Fibroblast of peridontal ligament (primary cell): Measurements from ENCODE around the gene DPH5.

Experiments used
- DNase-seq: peaks from one replicate; pipeline ENCODE4 v3.0.0-alpha.2; 2010; ENCODE audit errors: extremely low read depth

Gene DPH5

GRCh38 chr1:100942304-100943046 lies 83.1 kb downstream of the DPH5 start:
- DNase-seq, result no peak

DNA sequence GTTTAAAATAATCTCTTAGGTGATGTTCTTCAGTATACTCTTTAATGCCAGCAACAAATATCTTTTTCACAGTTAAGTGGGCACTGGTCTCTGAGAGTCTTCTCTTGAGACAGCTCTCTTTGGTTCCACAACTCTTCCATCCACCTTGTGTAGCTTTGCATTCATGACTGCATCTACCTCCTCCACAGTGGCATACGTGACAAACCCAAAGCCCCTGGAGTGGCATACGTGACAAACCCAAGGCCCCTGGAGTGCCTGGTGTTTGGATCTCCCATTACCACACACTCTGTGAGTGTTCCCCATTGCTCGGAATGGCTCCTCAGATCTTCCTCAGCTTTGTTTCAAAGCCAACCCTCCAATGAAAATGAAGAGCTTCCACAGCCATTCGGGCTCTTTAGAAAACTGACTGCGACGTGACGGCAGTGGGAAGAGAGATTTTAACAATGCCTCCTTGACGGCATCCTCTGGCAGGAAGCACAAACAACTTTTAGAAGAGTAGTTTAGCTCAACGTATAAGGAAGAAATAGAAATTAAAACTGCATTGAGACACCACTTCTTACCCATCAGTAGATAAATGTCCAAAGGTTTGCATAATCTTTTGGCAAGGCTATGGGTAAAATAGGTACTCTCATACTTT lies 83.9 kb downstream of the DPH5 start:
- no peak for DNase-seq

DNA sequence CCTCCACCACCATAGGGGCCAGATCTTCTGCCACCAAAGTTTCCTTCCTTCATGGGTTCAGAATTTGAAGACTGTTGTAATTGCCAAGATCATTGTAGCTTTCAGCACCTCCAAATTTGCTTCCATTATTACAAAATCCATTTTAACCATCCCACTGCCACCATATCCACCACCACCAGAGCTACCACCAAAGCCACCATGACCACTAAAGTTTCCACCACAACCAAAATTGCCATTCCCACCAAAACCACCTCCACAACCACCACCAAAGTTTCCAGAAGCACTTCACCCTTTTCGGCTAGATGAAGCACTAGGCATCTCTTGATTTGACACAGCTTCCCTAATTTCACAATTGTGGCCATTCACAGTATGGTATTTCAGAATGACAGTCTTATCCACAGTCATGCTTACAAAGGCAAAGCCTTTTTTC lies 84.5 kb downstream of the DPH5 start:
- no peak for DNase-seq
